Kidney (tissue), 14 donors: ENCODE measurements around the gene CLCN5. TPM values are rescaled to one million over a fixed set of nuclear protein-coding genes. Genes with fewer than 3 reads are reported as not detected.

ENCODE experiments used
- DNase-seq, 5 donors: peaks; one replicate each; pipeline ENCODE4 v3.0.0-alpha.2; 2013 to 2020
- FAIRE-seq: peaks from 2 replicates; lab custom pipeline; 2012; peaks lifted over from hg19 to GRCh38; lab: Jason Lieb, UNC
- H3K27ac ChIP-seq, 2 donors: one replicate each; pipeline ENCODE4 v1.7.0; 2013; ENCODE audit warnings: low read depth in 2 of 2, low read length in 2 of 2, inconsistent platforms in 1 of 2
- H3K27me3 ChIP-seq: one replicate; pipeline ENCODE4 v1.7.1; 2013; ENCODE audit warnings: low read length, inconsistent platforms; ENCODE audit not compliant: control insufficient read depth, insufficient read depth
- H3K36me3 ChIP-seq, 3 donors: one replicate each; pipeline versions ENCODE4 v1.7.0 to v1.7.1; 2013; ENCODE audit warnings: low read length in 3 of 3, control low read depth in 1 of 3, inconsistent platforms in 1 of 3; ENCODE audit not compliant: insufficient read depth in 3 of 3, control insufficient read depth in 2 of 3
- H3K4me1 ChIP-seq, 3 donors: one replicate each; pipeline versions ENCODE4 v1.7.0 to v1.7.1; 2013; ENCODE audit warnings: low read length in 3 of 3, inconsistent platforms in 1 of 3, low read depth in 1 of 3; ENCODE audit not compliant: control insufficient read depth in 2 of 3, insufficient read depth in 2 of 3
- H3K4me3 ChIP-seq, 3 donors: one replicate each; pipeline versions ENCODE4 v1.7.0 to v1.8.1; 2013; ENCODE audit warnings: low read length in 3 of 3, control low read depth in 1 of 3, inconsistent platforms in 1 of 3
- H3K9ac ChIP-seq, 3 donors: one replicate each; pipeline versions ENCODE4 v1.7.0 to v1.7.1; 2013; ENCODE audit warnings: low read length in 3 of 3, control low read depth in 1 of 3, inconsistent platforms in 1 of 3
- H3K9me3 ChIP-seq, 3 donors: one replicate each; pipeline versions ENCODE4 v1.7.0 to v1.7.1; 2013; ENCODE audit warnings: low read length in 3 of 3, control low read depth in 1 of 3, inconsistent platforms in 1 of 3; ENCODE audit not compliant: control insufficient read depth in 2 of 3, insufficient read depth in 1 of 3
- CTCF ChIP-seq: IDR thresholded peaks from 3 replicates; pipeline ENCODE4 v1.5.1; 2012; ENCODE audit warnings: mild to moderate bottlenecking, moderate library complexity, borderline replicate concordance; ENCODE audit not compliant: insufficient read depth; ENCODE audit errors: extremely low read depth
- intact Hi-C: fragments of 100-400 bp; cut with DNase I; formaldehyde crosslinking; loops from one replicate; pipeline ENCODE4 v1.11.1; 2022
- polyA plus RNA-seq: library from polyadenylated mRNA; stranded (reverse); fragments of 350-450 nt; fragmentation: Illumina TruSeq; extraction: RNeasy Lipid Tissue Mini Kit (QIAGEN cat#74804); gene quantifications from one replicate; pipeline ENCODE4 v1.2.3, GENCODE V29; 2014; ENCODE audit warnings: low read depth, low replicate concordance; ENCODE audit not compliant: insufficient read depth
- total RNA-seq: library from RNA; stranded (reverse); fragmentation: NEBNext Ultra II Directional; extraction: Animal tissue kit (Norgen Biotek cat#: 25700); gene quantifications from one replicate; pipeline ENCODE4 v1.2.1, GENCODE V29; 2021
- donor health status: control.
- donor health status: control.
- donor health status: control.
- donor health status: control.
- donor health status: control.
- donor health status: DM: yes; HTN: yes; CAD: no.
- donor health status: Normal renal cell carcinoma (clear cell type).

Gene CLCN5
- total and polyA plus RNA-seq, 2 donors from 2014 or later: 21.1 to 29.7 TPM

GRCh38 chrX:49919617-49920016, 2.8 kb upstream of the CLCN5 start:
- Histone ChIP-seq H3K36me3 (no peaks in the 10 kb centered on the region), H3K9me3 (no peaks in the 10 kb centered on the region), H3K4me1 (peaks cover 0 to 4% (median 0%) of the 10 kb centered on the region in 3 donors), H3K27ac (no peak overlapping the region), H3K9ac (no peak overlapping the region), H3K4me3 (no peak overlapping the region), H3K27me3 (no peaks in the 10 kb centered on the region)
- TF ChIP-seq CTCF: peak; percentile 59
- intact Hi-C loops: no loop called here
- FAIRE-seq: no peak
- DNase-seq: peak in 3 of 5 donors; percentile 22 to 64 (median 46)

GRCh38 chrX:49921109-49921508, 1.3 kb upstream of the CLCN5 start:
- Histone ChIP-seq H3K9ac (no peak overlapping the region), H3K27ac (no peak overlapping the region), H3K27me3 (no peaks in the 10 kb centered on the region), H3K36me3 (no peaks in the 10 kb centered on the region), H3K4me3 (no peak overlapping the region), H3K9me3 (no peaks in the 10 kb centered on the region), H3K4me1 (peaks cover 0 to 4% (median 0%) of the 10 kb centered on the region in 3 donors)
- DNase-seq (peak in 1 of 5 donors; percentile 35), FAIRE-seq (no peak)
- no peak for TF ChIP-seq CTCF
- intact Hi-C loops: no loop called here

- no peaks in the 10 kb centered on the region for H3K9me3 ChIP-seq
- H3K36me3 ChIP-seq: no peaks in the 10 kb centered on the region
- peaks cover 0 to 4% (median 3%) of the 10 kb centered on the region in 3 donors for H3K4me1 ChIP-seq
- FAIRE-seq (no peak), DNase-seq (peak in 1 of 5 donors; percentile 13)
- no peak for TF ChIP-seq CTCF
- H3K27ac ChIP-seq: no peak overlapping the region
- H3K9ac ChIP-seq: peak overlapping the region in 1 of 3 donors; percentile 40
- H3K4me3 ChIP-seq: peak overlapping the region in 1 of 3 donors; percentile 79
- no peaks in the 10 kb centered on the region for H3K27me3 ChIP-seq
- intact Hi-C loops: no loop called here
Observed at GRCh38 chrX:49925176-49925575, 2.8 kb downstream of the CLCN5 start.

- Histone ChIP-seq H3K4me3 (no peak overlapping the region), H3K9ac (no peak overlapping the region), H3K27ac (no peak overlapping the region), H3K9me3 (no peaks in the 10 kb centered on the region), H3K4me1 (peaks cover 0 to 3% (median 0%) of the 10 kb centered on the region in 3 donors), H3K36me3 (no peaks in the 10 kb centered on the region), H3K27me3 (no peaks in the 10 kb centered on the region)
- DNase-seq (no peak), FAIRE-seq (no peak)
- TF ChIP-seq CTCF: no peak
- intact Hi-C loops: no loop called here
Observed at GRCh38 chrX:49930039-49930438, 7.6 kb downstream of the CLCN5 start.
